A673 (cell line): ENCODE results near the gene RERE.

Experiments used
- EZH2 ChIP-seq: fragments of 200-600 bp; sonication (generic); IDR thresholded peaks from 2 replicates; pipeline ENCODE4 v1.6.1; 2017; ENCODE audit warnings: borderline replicate concordance, low read depth, mild to moderate bottlenecking, mixed read lengths, antibody characterized with exemption, low read length; ENCODE audit not compliant: poor library complexity, severe bottlenecking
- TF ChIP-seq, protein P1 (sequence below): fragments of 300-800, 200-600 bp; sonication (generic); conservative IDR thresholded peaks from 2 replicates; pipeline ENCODE4 v1.5.1; 2017; ENCODE audit warnings: low read depth, mild to moderate bottlenecking, antibody characterized with exemption, low read length, moderate library complexity, mixed read lengths

DNA sequence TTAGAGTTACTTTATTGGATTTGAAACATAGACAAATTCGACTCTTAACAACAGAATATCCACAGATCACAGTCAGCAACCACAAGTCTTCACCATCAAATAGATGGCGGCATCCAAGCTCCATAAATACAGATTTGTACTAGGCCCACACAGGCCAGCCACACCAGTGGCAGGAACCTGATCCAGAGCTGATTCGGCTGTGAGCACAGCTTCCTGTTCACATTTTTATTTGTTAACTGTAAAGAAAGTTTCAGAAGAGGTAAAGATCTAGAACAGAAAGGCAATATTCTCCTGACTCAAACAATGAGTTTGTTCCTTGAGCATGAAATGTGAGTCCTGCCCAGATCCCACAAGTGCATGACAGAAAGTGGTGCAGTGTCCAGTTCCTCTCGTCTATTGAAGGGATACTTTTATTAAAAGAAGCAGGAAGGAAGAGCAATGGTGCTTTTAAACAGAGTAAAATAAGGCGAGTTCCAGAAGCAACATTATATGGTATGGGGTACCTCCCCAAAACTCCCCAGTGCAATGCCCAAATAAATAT, 293.7 kb downstream of the RERE start:
- TF ChIP-seq, protein P1, sequence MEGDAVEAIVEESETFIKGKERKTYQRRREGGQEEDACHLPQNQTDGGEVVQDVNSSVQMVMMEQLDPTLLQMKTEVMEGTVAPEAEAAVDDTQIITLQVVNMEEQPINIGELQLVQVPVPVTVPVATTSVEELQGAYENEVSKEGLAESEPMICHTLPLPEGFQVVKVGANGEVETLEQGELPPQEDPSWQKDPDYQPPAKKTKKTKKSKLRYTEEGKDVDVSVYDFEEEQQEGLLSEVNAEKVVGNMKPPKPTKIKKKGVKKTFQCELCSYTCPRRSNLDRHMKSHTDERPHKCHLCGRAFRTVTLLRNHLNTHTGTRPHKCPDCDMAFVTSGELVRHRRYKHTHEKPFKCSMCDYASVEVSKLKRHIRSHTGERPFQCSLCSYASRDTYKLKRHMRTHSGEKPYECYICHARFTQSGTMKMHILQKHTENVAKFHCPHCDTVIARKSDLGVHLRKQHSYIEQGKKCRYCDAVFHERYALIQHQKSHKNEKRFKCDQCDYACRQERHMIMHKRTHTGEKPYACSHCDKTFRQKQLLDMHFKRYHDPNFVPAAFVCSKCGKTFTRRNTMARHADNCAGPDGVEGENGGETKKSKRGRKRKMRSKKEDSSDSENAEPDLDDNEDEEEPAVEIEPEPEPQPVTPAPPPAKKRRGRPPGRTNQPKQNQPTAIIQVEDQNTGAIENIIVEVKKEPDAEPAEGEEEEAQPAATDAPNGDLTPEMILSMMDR: no peak
- TF ChIP-seq EZH2: no peak
